Right kidney (tissue), 1 donor: ENCODE data around the gene PSMB7.

Source experiments
- DNase-seq: peaks from one replicate; pipeline ENCODE4 v3.0.0-alpha.2; 2016

The PSMB7 gene

DNA sequence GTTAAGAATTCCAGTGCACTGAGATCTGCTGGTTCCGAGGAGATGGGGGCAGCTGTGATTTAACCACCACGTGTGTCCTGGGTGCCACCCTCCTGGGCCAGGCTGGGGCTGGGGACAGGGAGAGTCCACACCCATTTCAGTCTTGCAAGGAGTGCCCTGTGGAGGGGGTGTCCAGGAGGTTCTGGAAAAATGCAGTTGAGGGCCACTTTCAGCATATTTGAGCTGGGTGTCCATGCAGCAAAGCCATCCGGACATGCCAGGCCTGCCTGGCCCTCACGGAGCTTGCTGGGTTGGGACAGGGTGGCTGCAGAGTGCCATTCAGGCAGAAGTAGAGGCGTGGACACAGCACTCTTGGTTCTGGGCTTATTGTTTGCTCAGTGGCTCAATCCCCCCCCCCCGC, 89.4 kb downstream of the PSMB7 start:
- DNase-seq = no peak

DNA sequence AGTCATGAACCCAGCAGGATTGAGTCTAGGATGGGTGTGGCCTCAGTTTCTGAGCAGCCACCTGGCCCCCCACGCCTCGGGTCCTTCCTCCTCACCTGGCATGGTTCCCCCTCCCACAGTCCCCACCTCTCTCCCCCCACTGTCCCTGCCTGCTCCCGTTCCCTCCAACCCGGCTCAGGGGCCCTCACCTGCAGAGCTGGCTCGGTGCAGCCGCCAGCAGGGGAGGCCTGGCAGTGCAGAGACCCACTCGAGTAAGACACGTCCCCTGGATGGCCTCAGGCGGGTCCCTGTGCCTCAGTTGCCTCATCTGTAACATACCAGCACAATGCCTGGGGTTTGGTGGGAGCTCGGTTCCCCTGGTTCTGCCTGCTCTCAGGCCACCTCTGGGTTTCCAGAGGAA, 91.3 kb downstream of the PSMB7 start:
- no peak for DNase-seq

DNA sequence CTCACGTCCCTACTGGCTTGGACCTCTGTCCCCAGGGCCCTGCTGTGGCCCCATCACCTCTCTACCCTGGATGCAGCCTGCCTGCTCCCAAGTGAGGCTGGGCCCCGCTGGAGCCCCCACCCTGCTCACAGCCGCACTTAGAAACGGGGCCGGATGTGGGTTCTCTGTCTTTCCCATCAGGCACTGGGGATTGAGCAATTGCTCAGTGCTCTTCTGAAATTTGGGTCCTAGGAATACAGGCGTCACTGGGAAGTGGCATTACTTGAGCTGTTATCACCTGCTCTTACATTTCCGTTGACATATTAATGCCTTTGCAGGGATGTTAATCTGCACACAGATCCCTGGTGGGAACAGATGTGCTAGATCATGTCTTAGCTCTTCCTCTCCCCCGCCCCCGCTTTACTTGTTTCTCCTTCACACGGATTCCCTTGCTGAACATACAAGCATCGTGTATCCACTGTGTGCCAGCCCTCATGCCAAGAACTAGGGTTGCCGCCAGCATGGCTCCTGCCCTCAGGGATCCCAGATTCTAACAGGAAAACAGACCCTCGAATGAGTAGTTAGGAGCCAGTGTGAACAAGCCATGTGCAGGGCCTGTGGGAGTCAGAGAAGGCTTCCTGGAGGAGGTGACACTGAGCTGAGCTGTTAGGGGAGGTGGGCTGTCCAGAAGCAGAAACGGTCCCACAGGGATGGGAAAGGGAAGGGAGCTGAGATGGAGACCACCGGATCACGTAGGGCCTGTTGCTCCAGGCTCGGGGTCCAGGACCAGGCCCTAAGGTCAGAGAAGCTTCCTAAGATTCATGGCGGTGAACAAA, 92.4 kb downstream of the PSMB7 start:
- no peak for DNase-seq

DNA sequence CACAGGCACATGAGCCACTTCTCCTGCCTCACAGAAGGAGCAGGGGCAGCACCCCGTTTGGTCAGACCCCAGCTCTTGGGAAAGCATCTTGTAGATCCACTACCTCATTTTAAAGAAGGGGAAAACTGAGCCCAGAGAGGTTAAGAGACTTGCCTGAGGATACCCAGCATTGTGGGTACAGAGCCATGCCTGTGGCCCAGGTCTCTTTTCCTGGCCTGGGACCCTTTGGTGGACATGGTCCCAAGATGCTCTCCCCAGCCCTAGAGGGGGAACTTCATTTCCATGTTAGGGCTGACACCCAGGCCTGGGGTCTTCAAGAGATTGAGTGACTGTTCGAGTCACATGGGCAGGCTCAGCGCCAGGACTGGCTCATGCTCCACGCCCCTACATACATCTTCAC, 93.3 kb downstream of the PSMB7 start:
- DNase-seq = no peak

DNA sequence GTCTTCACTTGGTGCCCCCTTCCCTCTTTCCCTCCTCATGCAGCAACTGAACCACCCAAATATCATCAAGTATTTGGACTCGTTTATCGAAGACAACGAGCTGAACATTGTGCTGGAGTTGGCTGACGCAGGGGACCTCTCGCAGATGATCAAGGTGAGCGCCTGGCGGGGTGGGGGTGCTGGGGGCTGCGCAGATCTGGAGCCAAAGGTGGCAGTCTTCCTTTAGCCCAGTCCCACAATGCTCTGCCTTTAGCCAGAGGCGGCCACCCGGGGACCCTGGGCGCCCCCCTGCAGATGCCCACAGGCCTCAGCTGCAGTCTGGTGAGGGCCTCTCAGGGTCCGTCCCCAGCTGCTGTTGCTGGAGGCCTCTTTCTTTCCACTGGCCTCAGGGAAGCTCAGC, 93.8 kb downstream of the PSMB7 start:
- no peak for DNase-seq

DNA sequence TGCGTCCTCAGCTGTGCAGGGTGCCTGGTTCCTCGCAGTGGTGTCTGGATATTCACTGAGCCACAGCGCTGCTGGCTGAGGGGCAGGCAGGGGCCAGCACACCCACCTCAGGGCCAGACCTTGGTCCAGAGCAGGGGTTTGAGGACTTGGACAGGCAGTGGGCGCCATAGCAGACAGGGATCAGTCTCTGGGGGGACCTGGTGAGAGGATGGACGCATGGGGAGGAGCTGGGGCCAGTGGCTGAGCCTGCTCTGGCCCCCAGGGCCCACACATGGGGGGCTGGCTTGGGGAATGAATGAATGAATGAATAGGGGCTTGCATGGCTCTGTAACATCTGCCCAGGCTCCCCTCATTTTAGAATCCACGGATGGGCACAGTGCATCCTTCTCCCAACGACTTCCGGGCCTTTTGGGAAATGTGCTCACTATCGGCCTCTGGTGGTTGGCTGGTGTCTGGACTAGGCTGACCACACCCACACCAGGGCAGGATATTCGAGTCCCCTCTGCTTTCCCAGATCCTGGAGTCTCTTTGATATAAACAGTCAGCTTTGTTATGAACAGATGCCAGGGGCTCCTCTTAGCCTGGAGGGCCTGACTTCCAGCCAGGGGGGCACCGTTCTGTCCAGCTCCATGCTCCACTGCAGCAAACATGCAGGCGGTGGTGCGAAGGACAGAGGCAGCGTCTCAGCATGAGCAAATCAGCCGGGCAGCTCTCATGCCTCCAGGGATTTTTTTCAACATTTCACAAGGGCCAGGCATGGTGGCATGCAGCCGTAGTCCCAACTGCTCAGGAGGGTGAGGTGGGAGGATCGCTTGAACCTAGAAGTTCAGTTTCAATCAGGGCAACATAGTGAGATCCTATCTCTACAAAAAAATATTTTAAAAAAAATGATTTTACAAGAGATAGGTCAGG, 94.9 kb downstream of the PSMB7 start:
- DNase-seq = peak; percentile 44

DNA sequence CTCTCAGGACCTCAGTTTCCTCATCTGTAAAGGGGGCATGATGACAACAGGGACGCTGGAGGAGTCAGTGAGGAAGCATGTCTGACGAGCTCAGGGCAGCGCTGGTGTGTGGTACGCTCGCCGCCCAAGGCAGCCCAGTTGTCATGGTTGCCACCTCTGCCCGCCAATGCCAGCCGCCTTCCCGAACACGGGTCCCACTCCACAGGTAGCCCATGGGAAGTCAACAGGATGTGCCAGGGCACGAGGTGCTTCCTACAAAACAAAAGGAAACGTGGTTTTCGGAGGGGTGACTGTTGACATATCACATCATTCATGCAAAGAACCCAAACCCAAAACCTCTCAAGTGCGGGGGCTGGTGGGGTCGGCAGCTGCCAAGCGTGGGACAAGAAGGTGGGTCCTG, 99.4 kb downstream of the PSMB7 start:
- no peak for DNase-seq

DNA sequence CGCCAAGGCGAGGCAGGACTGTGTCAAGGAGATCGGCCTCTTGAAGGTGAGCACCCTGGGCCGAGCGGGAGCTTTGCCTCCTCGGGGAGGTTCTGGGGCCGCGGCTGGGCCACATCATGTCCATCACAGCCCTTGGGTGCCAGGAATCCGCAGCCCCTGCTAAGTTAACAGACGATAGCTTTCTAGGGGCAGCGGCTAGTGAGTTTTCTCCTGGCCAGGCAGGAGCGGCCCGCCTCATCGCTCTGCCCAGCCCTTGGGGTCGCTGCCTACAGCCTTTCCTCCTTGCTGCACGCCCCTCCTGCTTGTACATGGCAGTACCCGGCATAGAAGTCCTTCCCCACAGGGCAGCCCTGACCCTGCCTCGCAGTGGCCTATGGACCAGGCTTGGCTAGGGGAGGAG, 101.3 kb downstream of the PSMB7 start:
- DNase-seq = no peak

DNA sequence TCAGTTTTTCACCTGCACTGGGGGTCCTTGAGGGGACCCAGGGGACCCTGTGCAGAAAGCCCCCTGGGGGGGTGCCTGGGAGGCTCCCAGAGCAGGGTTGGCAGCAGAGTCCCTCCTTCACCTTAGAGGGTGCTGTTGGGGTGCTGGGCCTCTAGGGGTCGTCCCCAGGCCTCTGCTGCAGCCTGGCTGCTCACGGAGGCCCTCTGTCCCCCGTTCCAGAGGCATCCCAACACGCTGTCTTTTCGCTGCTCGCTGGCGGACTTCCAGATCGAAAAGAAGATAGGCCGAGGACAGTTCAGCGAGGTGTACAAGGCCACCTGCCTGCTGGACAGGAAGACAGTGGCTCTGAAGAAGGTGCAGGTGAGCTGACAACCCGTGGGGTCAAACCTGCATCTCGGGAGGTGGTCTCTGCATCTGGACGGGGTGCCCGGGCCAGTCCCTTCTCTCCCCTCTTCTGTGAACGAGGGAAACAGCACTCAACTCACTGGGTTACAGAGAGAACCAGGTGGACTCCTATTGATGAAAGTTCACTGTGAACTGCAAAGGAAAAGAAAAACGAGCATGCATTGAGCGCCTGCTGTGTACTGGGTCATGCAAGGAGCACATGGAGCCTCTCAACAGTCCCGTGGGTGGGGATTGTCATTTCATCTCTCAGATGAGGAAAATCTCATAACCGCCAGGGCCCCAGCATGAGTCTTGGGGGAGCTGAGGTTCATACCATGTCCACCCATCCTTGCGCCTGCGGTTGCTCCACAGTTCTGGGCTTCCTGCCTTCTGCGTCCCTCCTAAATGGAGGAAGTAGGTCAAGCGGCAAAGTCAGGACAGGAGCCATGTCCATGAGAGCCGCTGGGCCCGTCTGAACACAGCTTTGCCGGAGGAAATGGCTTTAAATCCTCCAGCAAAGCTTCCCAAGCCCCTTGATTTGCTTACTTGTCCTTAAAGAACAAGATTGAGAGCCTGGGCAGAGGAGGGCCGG, 102.7 kb downstream of the PSMB7 start:
- DNase-seq = no peak

DNA sequence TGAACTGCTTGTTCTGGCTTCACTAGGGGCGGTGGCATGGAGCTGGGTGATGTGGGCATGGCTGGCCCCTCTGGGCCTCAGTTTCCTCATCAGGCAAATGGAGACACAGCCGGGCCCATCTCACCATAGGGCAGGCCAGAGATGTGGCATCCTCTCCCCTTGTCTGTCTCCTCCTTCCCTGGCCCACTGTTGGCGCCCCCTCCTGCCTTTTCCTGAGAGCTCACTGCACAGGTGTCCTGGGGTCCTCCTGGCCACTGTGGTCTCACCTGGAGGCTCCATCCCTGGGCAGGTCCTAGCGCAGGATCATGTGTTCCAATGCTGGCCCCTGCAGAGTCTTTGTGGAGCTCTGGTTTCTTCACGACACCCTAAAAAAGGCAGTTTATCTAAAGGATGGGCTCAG, 104.0 kb downstream of the PSMB7 start:
- DNase-seq = no peak

DNA sequence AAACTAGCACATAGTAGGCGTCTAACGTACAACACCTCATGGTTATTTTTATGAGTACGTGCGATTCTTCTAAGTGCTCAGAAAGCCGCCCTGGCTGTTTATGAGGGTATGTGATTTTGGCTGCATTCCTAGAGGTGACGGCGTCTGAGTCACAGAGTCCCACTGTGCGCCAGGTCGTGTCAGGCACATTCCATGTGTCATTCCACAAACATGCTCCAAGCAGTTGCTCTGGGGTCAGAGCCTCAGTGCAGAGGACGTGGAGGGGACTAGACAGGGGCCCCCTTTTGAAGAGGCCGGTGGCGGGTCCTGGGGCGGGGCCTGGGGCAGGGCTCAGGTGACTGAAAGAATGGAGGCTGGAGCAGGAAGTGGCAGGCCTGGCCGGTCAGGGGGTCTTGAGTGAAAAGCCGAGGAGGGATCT, 105.6 kb downstream of the PSMB7 start:
- DNase-seq = no peak

DNA sequence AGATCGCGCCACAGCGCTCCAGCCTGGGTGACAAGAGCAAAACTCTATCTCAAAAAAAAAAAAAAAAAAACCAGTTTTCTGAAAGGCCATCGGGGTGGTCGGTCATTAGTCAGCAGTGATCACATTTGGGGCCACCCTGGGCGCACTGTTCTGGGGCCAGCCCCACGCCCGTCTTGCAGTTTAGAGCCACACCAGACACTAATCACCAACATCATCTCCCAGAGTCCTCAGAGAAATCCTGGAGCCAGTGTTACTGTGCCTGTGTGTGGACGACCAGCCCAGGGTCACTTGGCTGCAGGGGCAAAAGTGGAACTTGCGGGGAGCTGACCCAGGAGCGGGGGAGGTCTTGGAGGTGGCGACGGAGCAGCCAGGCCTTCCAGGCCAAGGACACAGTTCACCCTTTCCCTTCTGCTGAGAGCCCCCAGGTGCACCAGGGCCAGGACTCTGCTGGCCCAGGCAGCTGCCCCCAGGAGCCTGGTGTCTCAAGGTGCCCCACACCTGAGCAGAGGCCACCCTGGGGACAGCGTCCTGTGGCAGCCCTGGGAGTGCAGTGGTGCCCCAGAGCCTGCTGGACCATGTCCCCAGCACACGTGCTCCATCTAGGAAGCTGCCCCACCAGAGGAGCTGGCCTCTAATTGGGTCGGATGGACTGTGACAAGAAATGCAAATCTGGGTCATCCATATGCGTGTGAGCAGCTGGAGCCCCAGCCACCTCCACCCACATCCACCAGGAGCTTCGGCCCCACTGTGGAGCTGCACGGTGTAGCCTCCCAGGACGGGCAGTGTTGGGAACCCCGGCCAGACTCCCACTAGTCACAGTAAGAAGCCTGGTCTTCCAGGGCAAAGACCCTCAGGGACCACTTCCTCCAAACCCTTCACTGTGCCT, 106.4 kb downstream of the PSMB7 start:
- DNase-seq = no peak

DNA sequence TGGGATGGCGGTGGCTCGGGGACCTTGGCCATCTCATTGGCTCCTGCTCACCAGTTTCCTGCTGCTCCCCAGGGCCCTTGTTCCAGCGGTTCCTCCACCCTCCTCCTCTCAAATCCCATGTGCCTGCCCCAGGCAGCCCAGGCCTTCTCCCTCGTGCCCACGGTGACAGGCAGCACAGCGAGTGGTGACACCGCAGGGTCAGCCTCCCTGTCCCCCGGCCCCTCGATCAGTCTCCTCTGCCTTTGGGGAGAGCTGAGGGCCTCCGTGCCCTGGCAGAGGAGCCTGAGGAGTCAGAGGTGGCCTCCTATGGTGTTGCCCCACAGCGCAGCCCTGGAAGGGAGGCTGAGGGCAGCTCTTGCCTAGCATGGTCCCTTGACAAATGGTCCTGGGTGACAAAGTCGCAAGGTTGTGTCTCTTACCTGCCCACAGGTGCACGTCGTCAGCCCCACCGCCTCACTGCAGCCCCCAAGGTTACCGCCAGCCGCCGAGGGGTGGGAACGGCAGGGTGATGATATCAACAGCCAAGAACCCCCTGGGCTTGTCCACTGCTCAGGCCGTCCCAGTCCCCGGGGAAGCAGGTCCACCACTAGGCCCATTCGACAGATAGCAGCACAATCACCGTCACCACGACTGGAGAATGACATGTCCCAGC, 107.7 kb downstream of the PSMB7 start:
- DNase-seq = no peak

DNA sequence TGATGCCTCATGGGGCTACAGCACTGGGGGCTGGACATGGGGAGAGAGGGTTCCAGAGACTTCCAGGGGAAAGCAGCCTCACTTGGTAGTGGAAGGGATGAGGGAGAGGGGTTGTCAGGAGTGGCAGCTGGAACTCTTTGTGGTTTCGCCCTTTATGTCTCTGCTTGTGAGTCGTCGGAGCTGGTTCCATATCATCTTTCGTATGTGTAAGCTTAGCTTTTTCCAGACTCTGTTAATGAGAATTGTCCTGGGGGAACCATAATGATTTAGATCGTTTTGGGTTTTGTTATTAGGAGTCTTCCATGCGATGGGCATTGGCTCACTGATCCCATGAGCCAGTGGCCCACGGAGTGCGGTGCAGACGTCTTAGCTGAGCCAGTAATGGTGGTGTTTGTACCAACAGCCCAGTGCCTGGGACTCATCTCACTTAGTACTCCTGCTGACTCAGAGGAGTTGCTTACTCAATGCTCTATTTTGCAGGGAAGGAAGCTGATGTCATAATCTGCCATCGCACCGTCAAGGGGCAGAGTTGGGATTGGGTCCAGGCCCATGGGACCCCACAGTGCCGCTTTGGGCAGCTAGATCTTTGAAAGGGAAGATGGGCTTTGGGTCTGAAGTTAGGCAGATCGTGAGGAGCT, 109.0 kb downstream of the PSMB7 start:
- DNase-seq = no peak

DNA sequence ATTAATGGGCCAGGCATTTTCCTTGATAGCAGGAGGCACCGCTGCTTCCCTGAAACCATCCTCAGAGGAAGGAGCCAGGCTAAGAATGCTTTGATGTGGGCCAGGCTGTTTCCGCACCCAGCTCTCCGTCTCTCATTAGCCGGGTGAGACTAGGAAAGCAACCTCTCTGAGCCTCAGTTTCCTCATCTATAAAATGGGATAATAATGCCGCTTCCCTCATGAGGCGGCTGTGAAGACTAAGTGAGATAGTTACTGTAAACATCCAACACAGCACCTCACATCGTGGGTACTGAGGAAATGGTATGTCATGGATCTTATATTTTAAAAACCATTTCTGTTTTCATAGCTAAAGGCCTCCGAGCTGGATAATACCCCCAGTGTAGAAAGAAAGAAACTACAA, 111.0 kb downstream of the PSMB7 start:
- no peak for DNase-seq

DNA sequence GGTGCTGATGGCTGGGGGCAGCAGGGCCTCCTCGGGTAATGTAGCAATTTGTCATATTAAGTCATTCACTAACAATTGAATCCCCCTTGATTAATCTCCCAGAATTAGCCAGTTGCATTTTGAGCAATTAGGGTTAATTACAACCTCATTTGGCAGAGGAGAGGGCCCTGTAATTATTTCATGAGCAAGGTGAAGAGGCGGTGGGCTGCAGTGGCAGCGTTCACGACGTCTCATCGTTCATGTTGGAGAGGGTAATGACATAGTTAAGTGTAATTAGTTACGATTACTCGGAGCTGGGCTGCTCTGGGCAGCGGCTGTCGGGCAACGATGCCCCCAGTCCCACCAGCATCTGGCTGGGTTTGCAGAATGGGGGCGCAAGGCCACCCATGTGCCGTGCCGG, 111.5 kb downstream of the PSMB7 start:
- no peak for DNase-seq
